Adrenal gland (tissue), 12 donors: ENCODE data around the gene AKAP17A. TPM values are rescaled to one million over a fixed set of nuclear protein-coding genes. Genes with fewer than 3 reads are reported as not detected.
A peak's percentile ranks its signal among the peaks of the same experiment; 100 is the strongest.

Source experiments
- DNase-seq, 7 donors: peaks; one replicate each; pipeline ENCODE4 v3.0.0-alpha.2; 2019 to 2020
- H3K27ac ChIP-seq, 5 donors: fragments of 200-600 bp; sonication (generic) in 4 of 5; 1 replicate in 3 of 5; 2 replicates in 2 of 5; pipeline versions ENCODE4 v1.5.1 to v1.8.0; 2016 to 2020; ENCODE audit warnings: mild to moderate bottlenecking in 1 of 5
- H3K27me3 ChIP-seq: fragments of 200-600 bp; 2 replicates; pipeline ENCODE4 v1.8.0; 2021
- H3K36me3 ChIP-seq, 2 donors: fragments of 200-600 bp; replicated peaks in 1 of 2; 1 replicate in 1 of 2; 2 replicates in 1 of 2; pipeline versions ENCODE4 v1.5.1 to v1.8.0; 2018 to 2022
- H3K4me1 ChIP-seq, 2 donors: fragments of 200-600 bp; replicated peaks in 1 of 2; 1 replicate in 1 of 2; 2 replicates in 1 of 2; pipeline versions ENCODE4 v1.5.1 to v1.8.0; 2018 to 2021
- H3K4me3 ChIP-seq, 4 donors: fragments of 200-600 bp; sonication (generic) in 3 of 4; one replicate each; pipeline ENCODE4 v1.5.1; 2016 to 2018
- H3K9me3 ChIP-seq, 3 donors: fragments of 200-600 bp; sonication (generic) in 1 of 3; replicated peaks in 1 of 3; 1 replicate in 2 of 3; 2 replicates in 1 of 3; pipeline versions ENCODE4 v1.5.1 to v1.8.0; 2016 to 2021
- CTCF ChIP-seq, 6 experiments: fragments of 450-650 bp in 4 of 6; fragments of 200-600 bp in 2 of 6; sonication (generic) in 1 of 6; IDR thresholded peaks; 1 replicate in 5 of 6; 2 replicates in 1 of 6; pipeline versions ENCODE4 v1.5.1 to v1.8.0; 2016 to 2021; ENCODE audit warnings: antibody characterized with exemption in 6 of 6, mild to moderate bottlenecking in 2 of 6, moderate library complexity in 1 of 6
- POLR2A ChIP-seq, 2 donors: fragments of 450-650 bp; IDR thresholded peaks; one replicate each; pipeline ENCODE4 v1.6.1; 2017; ENCODE audit warnings: antibody characterized with exemption in 2 of 2, mild to moderate bottlenecking in 2 of 2, moderate library complexity in 1 of 2
- WGBS, 4 donors: extraction: QIAGEN DNeasy Blood & Tissue Kit in 2 of 4; methylation state at CpG; one replicate each; pipeline versions ENCODE4 v1.1.5 to v1.1.7; 2013 to 2017; 5-methylcytosine and 5-hydroxymethylcytosine counted together
- intact Hi-C, 2 donors: fragments of 100-400 bp; cut with DNase I; formaldehyde crosslinking; loops; one replicate each; pipeline versions ENCODE4 v1.14.1 to v1.15.0; 2022 to 2023
- polyA plus RNA-seq, 3 donors: library from polyadenylated mRNA; stranded (reverse); fragments of 200-250 nt in 2 of 3; fragments of 350-450 nt in 1 of 3; fragmentation: Illumina TruSeq in 1 of 3; extraction: RNeasy Lipid Tissue Mini Kit (QIAGEN cat#74804) in 1 of 3; gene quantifications; one replicate each; pipeline ENCODE4 v1.2.3, GENCODE V29; 2013 to 2014
- total RNA-seq, 9 donors: library from RNA; depleted of rRNA in 4 of 9; stranded (reverse); fragments of >200 nt in 4 of 9; fragments of 120-200 nt in 1 of 9; fragmentation: NEBNext Ultra II Directional in 1 of 9; extraction: Animal tissue kit (Norgen Biotek cat#: 25700) in 1 of 9; gene quantifications; one replicate each; pipeline versions ENCODE4 v1.1.0 to v1.2.4, GENCODE V29; 2013 to 2023
- donor health status: healthy with polysubstance abuse.
- donor health status: Bipolar disorder and iron deficiency.
- donor health status: DM: yes; HTN: yes; CAD: no.
- donor health status: DM: no; HTN: no; CAD: no.
- donor health status: DM: no; HTN: no; CAD: no.
- donor health status: DM: yes; HTN: yes; CAD: no.

Gene AKAP17A
- total and polyA plus RNA-seq, 12 donors: 17.7 to 112 (median 40.7) TPM

- Histone ChIP-seq H3K4me1 (no peaks in the 10 kb centered on the region), H3K9me3 (no peaks in the 10 kb centered on the region), H3K27me3 (no peaks in the 10 kb centered on the region), H3K36me3 (no peaks in the 10 kb centered on the region), H3K4me3 (no peak overlapping the region), H3K27ac (no peak overlapping the region)
- no peak for TF ChIP-seq CTCF (IDR thresholded peaks at IDR 0.05)
- no peak for TF ChIP-seq POLR2A (IDR thresholded peaks at IDR 0.05)
- WGBS, 4 donors: 50 to 61% (median 57%) methylated on average over 5 to 6 of the region's 6 CpGs
- DNase-seq: no peak
- intact Hi-C loops: loop anchor here in 1 of 2 donors (5.0 kb wide), 1 partner anchor 119 kb away; no protein-coding TSS in a partner anchor
Measured at GRCh38 chrX:1576201-1576992, 15.0 kb upstream of the AKAP17A start.

DNA sequence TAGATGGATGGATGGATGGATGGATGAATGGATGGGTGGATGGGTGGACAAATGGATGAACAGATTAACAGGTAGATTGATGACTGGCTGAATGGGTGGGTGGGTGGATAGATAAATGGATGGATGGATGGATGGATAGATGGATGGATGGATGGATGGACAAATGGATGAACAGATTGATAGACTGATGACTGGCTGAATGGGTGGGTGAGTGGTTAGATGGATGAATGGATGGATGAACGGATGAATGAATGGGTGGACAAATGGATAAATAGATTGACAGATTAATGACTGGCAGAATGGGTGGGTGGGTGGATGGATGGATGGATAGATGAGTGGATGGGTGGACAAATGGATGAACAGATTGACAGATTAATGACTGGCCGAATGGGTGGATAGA, 13.6 kb upstream of the AKAP17A start:
- H3K36me3 ChIP-seq: no peaks in the 10 kb centered on the region
- no peak for DNase-seq
- no peaks in the 10 kb centered on the region for H3K4me1 ChIP-seq
- H3K27ac ChIP-seq: no peak overlapping the region
- no peak overlapping the region for H3K4me3 ChIP-seq
- intact Hi-C loops: loop anchor here in 1 of 2 donors (5.0 kb wide), 1 partner anchor 121 kb away; no protein-coding TSS in a partner anchor
- 40 to 59% (median 52%) methylated on average over 2 of the region's 2 CpGs for WGBS, 4 donors
- no peak for TF ChIP-seq POLR2A (IDR thresholded peaks at IDR 0.05)
- TF ChIP-seq CTCF (IDR thresholded peaks at IDR 0.05): no peak
- no peaks in the 10 kb centered on the region for H3K27me3 ChIP-seq
- no peaks in the 10 kb centered on the region for H3K9me3 ChIP-seq

GRCh38 chrX:1578511-1579173, 12.8 kb upstream of the AKAP17A start:
- Histone ChIP-seq H3K4me1 (no peaks in the 10 kb centered on the region), H3K27ac (no peak overlapping the region), H3K4me3 (no peak overlapping the region), H3K9me3 (no peaks in the 10 kb centered on the region), H3K36me3 (no peaks in the 10 kb centered on the region), H3K27me3 (no peaks in the 10 kb centered on the region)
- intact Hi-C loops: loop anchor here in 1 of 2 donors (5.0 kb wide), 1 partner anchor 121 kb away; no protein-coding TSS in a partner anchor
- TF ChIP-seq POLR2A (IDR thresholded peaks at IDR 0.05) (no peak), CTCF (IDR thresholded peaks at IDR 0.05) (no peak)
- WGBS, 4 donors: 58 to 70% (median 62%) methylated on average over 6 of the region's 6 CpGs
- no peak for DNase-seq

GRCh38 chrX:1581132-1581531, 10.3 kb upstream of the AKAP17A start:
- Histone ChIP-seq H3K27me3 (no peaks in the 10 kb centered on the region), H3K36me3 (no peaks in the 10 kb centered on the region), H3K27ac (no peak overlapping the region), H3K4me3 (no peak overlapping the region), H3K4me1 (no peaks in the 10 kb centered on the region), H3K9me3 (no peaks in the 10 kb centered on the region)
- 32 to 42% (median 37%) methylated on average over 4 of the region's 4 CpGs for WGBS, 4 donors
- DNase-seq: peak; percentile 51 to 82 (median 61)
- intact Hi-C loops: no loop called here
- TF ChIP-seq CTCF (IDR thresholded peaks at IDR 0.05): peak; percentile 67 to 91 (median 82)
- no peak for TF ChIP-seq POLR2A (IDR thresholded peaks at IDR 0.05)
